WTC11 (cell line): ENCODE results near the gene PTPRN2. TPM values are rescaled to one million over a fixed set of nuclear protein-coding genes. Genes with fewer than 3 reads are reported as not detected.
A peak's percentile ranks its signal among the peaks of the same experiment; 100 is the strongest.

Experiments
- ATAC-seq: fragments of 200-7000 bp; cut with Tn5 transposase; 2 replicates; pipeline ENCODE4 v1.10.0; 2021; ENCODE audit warnings: mild to moderate bottlenecking, moderate library complexity
- CTCF ChIA-PET: fragments of 300-600 bp; sonication (Branson Sonifier 250); formaldehyde crosslinking; loops from one replicate; lab custom pipeline; 2021; ENCODE audit warnings: antibody characterized with exemption; lab: Charles Lee
- POLR2A ChIA-PET: fragments of 350-600 bp; sonication (Branson Sonifier 250); formaldehyde crosslinking; loops from one replicate; lab custom pipeline; 2021; ENCODE audit warnings: antibody characterized with exemption; lab: Charles Lee
- DNase-seq: peaks from one replicate; pipeline ENCODE4 v3.0.0; 2021; ENCODE audit warnings: low spot score
- H3K27ac Mint-ChIP-seq: 2 replicates; pipeline ENCODE4 v1.8.0; 2021; ENCODE audit warnings: mixed read lengths
- H3K27me3 Mint-ChIP-seq: 2 replicates; pipeline ENCODE4 v1.8.0; 2021; ENCODE audit warnings: low read depth, mild to moderate bottlenecking, moderate library complexity, mixed read lengths
- H3K36me3 Mint-ChIP-seq: 2 replicates; pipeline ENCODE4 v1.8.0; 2021; ENCODE audit warnings: mixed read lengths
- H3K4me1 Mint-ChIP-seq: 2 replicates; pipeline ENCODE4 v1.8.0; 2022; ENCODE audit warnings: mixed read lengths
- H3K4me3 Mint-ChIP-seq: 2 replicates; pipeline ENCODE4 v1.8.0; 2021; ENCODE audit warnings: mild to moderate bottlenecking, moderate library complexity, mixed read lengths
- H3K9me3 Mint-ChIP-seq: 2 replicates; pipeline ENCODE4 v1.8.0; 2021; ENCODE audit warnings: mixed read lengths
- ARID4B ChIP-seq: sonication (generic); formaldehyde crosslinking; IDR thresholded peaks from 2 replicates; pipeline ENCODE4 v1.8.0; 2023; ENCODE audit warnings: missing genetic modification reagents, mild to moderate bottlenecking, borderline replicate concordance
- E2F5 ChIP-seq: sonication (generic); formaldehyde crosslinking; IDR thresholded peaks from 2 replicates; pipeline ENCODE4 v1.8.1; 2022; ENCODE audit warnings: mild to moderate bottlenecking, moderate library complexity, missing genetic modification reagents
- FOXP1 ChIP-seq: sonication (generic); formaldehyde crosslinking; IDR thresholded peaks from 2 replicates; pipeline ENCODE4 v1.8.0; 2022; ENCODE audit warnings: missing genetic modification reagents, mild to moderate bottlenecking, moderate library complexity, borderline replicate concordance
- HMGXB4 ChIP-seq: sonication (generic); formaldehyde crosslinking; IDR thresholded peaks from 2 replicates; pipeline ENCODE4 v1.8.1; 2023; ENCODE audit warnings: mild to moderate bottlenecking, moderate library complexity, missing genetic modification reagents
- NFATC4 ChIP-seq: fragments of 250-450 bp; sonication (Bioruptor Pico); IDR thresholded peaks from 2 replicates; pipeline ENCODE4 v1.9.0; 2021; ENCODE audit warnings: mild to moderate bottlenecking
- NFYB ChIP-seq: sonication (generic); formaldehyde crosslinking; conservative IDR thresholded peaks from 2 replicates; pipeline ENCODE4 v1.8.0; 2022; ENCODE audit warnings: low read depth, missing genetic modification reagents
- TEAD4 ChIP-seq: sonication (generic); formaldehyde crosslinking; IDR thresholded peaks from 2 replicates; pipeline ENCODE4 v1.8.0; 2022; ENCODE audit warnings: mild to moderate bottlenecking, missing genetic modification reagents
- TP53 ChIP-seq: sonication (generic); formaldehyde crosslinking; IDR thresholded peaks from 2 replicates; pipeline ENCODE4 v1.8.1; 2023; ENCODE audit warnings: mild to moderate bottlenecking, missing genetic modification reagents
- ZNF416 ChIP-seq: fragments of 250-450 bp; sonication (Bioruptor Pico); IDR thresholded peaks from 2 replicates; pipeline ENCODE4 v1.9.0; 2021; ENCODE audit warnings: mild to moderate bottlenecking, inconsistent platforms
- ZNF423 ChIP-seq: fragments of 250-450 bp; sonication (Bioruptor Pico); IDR thresholded peaks from 2 replicates; pipeline ENCODE4 v2.1.2; 2022; ENCODE audit warnings: mild to moderate bottlenecking, moderate library complexity
- ZNF425 ChIP-seq: fragments of 250-450 bp; sonication (Bioruptor Pico); conservative IDR thresholded peaks from 2 replicates; pipeline ENCODE4 v1.9.0; 2021; ENCODE audit warnings: mild to moderate bottlenecking
- ZSCAN18 ChIP-seq: fragments of 250-450 bp; sonication (Bioruptor Pico); IDR thresholded peaks from 2 replicates; pipeline ENCODE4 v2.1.2; 2022; ENCODE audit warnings: mild to moderate bottlenecking, moderate library complexity
- total RNA-seq: library from RNA; stranded (reverse); gene quantifications from 3 replicates; pipeline ENCODE4 v1.2.3, GENCODE V29; 2021

PTPRN2 gene
- total RNA-seq, 1 experiment from 2014 or later = 4.7 TPM

GRCh38 chr7:157690833-157691585 lies 896.6 kb downstream of the PTPRN2 start:
- POLR2A ChIA-PET = no interaction called here
- no peak for TF ChIP-seq ZNF416 (CRISPR knock-in tag)
- peak; percentile 72 for TF ChIP-seq NFYB (CRISPR knock-in tag)
- 0 out of 2 replicates have a peak, but pooled peaks cover 2% of the 10 kb centered on the region for H3K36me3 Mint-ChIP-seq
- no peak overlapping the region for H3K27ac Mint-ChIP-seq
- H3K9me3 Mint-ChIP-seq = 0 out of 2 replicates have a peak, but pooled peaks cover 3% of the 10 kb centered on the region
- peaks cover 87% of the 10 kb centered on the region for H3K27me3 Mint-ChIP-seq
- H3K4me1 Mint-ChIP-seq = peaks cover 10% of the 10 kb centered on the region
- peak; percentile 47 for DNase-seq
- peak overlapping the region; percentile 61 for H3K4me3 Mint-ChIP-seq
- peak; percentile 33 for ATAC-seq
- CTCF ChIA-PET = interaction anchor here (0.7 to 0.8 kb wide), 3 partner anchors 78 to 216 kb away, joined by 3 to 4 read pairs (median 4); no protein-coding TSS in a partner anchor

- CTCF ChIA-PET = interaction anchor here (0.7 to 0.8 kb wide), 3 partner anchors 78 to 216 kb away, joined by 3 to 4 read pairs (median 4); no protein-coding TSS in a partner anchor
- DNase-seq (peak; percentile 26), ATAC-seq (no peak)
- Mint-ChIP-seq H3K36me3 (no peaks in the 10 kb centered on the region), H3K4me3 (peak overlapping the region; percentile 58), H3K27me3 (peaks cover 91% of the 10 kb centered on the region), H3K27ac (no peak overlapping the region), H3K4me1 (peaks cover 10% of the 10 kb centered on the region), H3K9me3 (no peaks in the 10 kb centered on the region)
- TF ChIP-seq ZSCAN18 (CRISPR knock-in tag) = no peak
- POLR2A ChIA-PET = no interaction called here
These were observed 897.4 kb downstream of the PTPRN2 start for GRCh38 chr7:157690058-157690832.

- Mint-ChIP-seq H3K27me3 (peaks cover 87% of the 10 kb centered on the region), H3K27ac (no peak overlapping the region), H3K4me1 (peaks cover 10% of the 10 kb centered on the region), H3K9me3 (no peaks in the 10 kb centered on the region), H3K36me3 (no peaks in the 10 kb centered on the region), H3K4me3 (peak overlapping the region; percentile 58)
- ChIA-PET POLR2A (no interaction called here), CTCF (no interaction called here)
- ATAC-seq (no peak), DNase-seq (no peak)
- TF ChIP-seq HMGXB4 (CRISPR knock-in tag) (no peak; the same call in 1 of the 2 replicates), E2F5 (0 out of 2 replicates have a peak, but pooled peaks have one; percentile 38), ARID4B (CRISPR knock-in tag) (0 out of 2 replicates have a peak, but pooled peaks have one; percentile 42), FOXP1 (CRISPR knock-in tag) (no peak), ZNF423 (CRISPR knock-in tag) (0 out of 2 replicates have a peak, but pooled peaks have one; percentile 43), TEAD4 (0 out of 2 replicates have a peak, but pooled peaks have one; percentile 13), NFATC4 (CRISPR knock-in tag) (no peak), TP53 (CRISPR knock-in tag) (peak; percentile 72; the same call in 1 of the 2 replicates), ZSCAN18 (CRISPR knock-in tag) (no peak), ZNF425 (CRISPR knock-in tag) (no peak)
These were observed 898.2 kb downstream of the PTPRN2 start for GRCh38 chr7:157689269-157690057.
